Measurements from ENCODE around the gene CEP76.

Gene CEP76

DNA sequence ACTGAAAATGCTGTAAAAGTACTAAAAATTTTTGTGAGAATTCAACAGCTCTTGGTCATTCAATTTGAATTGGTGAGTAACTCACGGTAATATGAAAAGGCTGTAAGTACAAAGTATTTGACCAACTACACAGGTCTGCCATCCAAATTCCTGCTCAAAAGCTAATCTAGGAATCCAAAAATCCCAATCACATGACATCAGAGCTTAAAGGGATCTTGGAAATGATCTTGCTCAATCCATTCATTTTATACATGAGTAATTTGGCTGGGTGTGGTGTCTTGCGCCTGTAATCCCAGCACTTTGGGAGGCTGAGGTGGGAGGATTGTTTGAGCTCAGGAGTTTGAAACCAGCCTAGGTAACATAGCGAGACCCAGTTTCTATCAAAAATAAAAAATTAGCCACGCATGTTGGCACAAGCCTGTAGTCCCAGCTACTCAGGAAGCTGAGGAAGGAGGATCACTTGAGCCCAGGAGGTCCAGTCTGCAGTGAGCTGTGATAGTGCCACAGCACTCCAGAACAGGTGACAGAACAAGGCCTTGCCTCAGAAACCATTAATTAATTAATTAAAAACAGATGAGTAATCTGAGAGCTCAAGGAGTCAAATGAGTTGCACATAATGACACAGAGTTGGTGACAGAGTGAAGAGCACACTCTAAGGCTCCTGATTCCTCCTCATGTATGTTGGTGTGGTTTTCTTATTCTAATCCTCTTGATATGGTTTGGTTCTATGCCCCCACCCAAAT is 64.5 kb downstream of the CEP76 start:
- H3K79me1 ChIP-seq (replicated peaks; ENCODE audit: low read length, poor library complexity, severe bottlenecking), result peaks cover 9% of the 10 kb centered on the region
- no peaks in the 10 kb centered on the region for H3K9me3 ChIP-seq (ENCODE audit: control insufficient read depth, low read length)
- no peak overlapping the region for H4K91ac ChIP-seq (ENCODE audit: low read length)
- WGBS, result 100% methylated on average over 3 of the region's 4 CpGs
- no peak overlapping the region for H3K4ac ChIP-seq (ENCODE audit: low read depth in 1 of 2, low read length in 2 of 2)
- no peak overlapping the region for H3K4me2 ChIP-seq (ENCODE audit: low read length, poor library complexity, severe bottlenecking)
- no peak overlapping the region for H3K9ac ChIP-seq (ENCODE audit: low read length)
- H2BK12ac ChIP-seq (ENCODE audit: low read length in 2 of 2), result no peak overlapping the region
- H4K8ac ChIP-seq (ENCODE audit: low read length), result no peak overlapping the region
- no peak overlapping the region for H2AFZ ChIP-seq (ENCODE audit: low read depth, low read length)
- no peak overlapping the region for H3K14ac ChIP-seq (ENCODE audit: low read length in 2 of 2)
- H2BK5ac ChIP-seq (ENCODE audit: low read depth, low read length, poor library complexity, severe bottlenecking), result no peak overlapping the region
- H3K4me1 ChIP-seq (ENCODE audit: control insufficient read depth, insufficient read depth, low read depth, low read length), result peaks cover 5% of the 10 kb centered on the region
- H3K36me3 ChIP-seq (ENCODE audit: control insufficient read depth in 1 of 2, insufficient read depth in 2 of 2, low read depth in 1 of 2, low read length in 2 of 2), result peaks cover 2 to 3% of the 10 kb centered on the region in 2 experiments
- H2BK120ac ChIP-seq (ENCODE audit: low read depth, low read length), result no peak overlapping the region
- no peak overlapping the region for H3K4me3 ChIP-seq (ENCODE audit: insufficient read depth in 1 of 2, low read depth in 1 of 2, low read length in 2 of 2)
- no peak for DNase-seq
- no peak overlapping the region for H2BK15ac ChIP-seq (ENCODE audit: low read depth, poor library complexity, severe bottlenecking)
- H3K27me3 ChIP-seq (ENCODE audit: control insufficient read depth in 1 of 2, insufficient read depth in 1 of 2, low read length in 2 of 2), result no peaks in the 10 kb centered on the region
- H2AK5ac ChIP-seq (ENCODE audit: low read length, severe bottlenecking), result no peak overlapping the region
- H3K18ac ChIP-seq (ENCODE audit: low read depth in 1 of 2, low read length in 2 of 2), result no peak overlapping the region
- H3K27ac ChIP-seq (ENCODE audit: low read length, poor library complexity, severe bottlenecking), result no peak overlapping the region
- H3K23ac ChIP-seq (ENCODE audit: low read length in 2 of 2), result no peak overlapping the region

DNA sequence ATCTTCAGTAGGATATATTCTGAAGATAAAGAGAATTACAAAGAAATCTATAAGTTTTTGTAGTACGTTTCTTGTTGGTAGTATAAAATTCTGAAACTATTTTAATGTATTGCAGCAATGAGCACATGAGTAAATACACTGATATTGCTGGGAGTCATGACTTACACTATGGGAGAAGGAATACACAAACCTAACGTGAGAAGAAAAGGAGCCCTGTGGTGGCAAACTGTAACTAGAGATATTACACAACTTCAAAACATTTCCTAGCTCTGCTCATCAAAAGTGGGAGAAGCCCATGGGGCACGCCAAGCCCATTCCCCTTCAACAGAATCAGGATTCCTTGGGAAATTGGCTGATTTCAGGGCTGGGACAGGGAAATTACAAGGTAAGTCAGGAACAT is 65.1 kb downstream of the CEP76 start:
- Histone ChIP-seq H2AK5ac (ENCODE audit: low read length, severe bottlenecking) (no peak overlapping the region), H3K27ac (ENCODE audit: low read length, poor library complexity, severe bottlenecking) (peak overlapping the region; percentile 47), H4K91ac (ENCODE audit: low read length) (no peak overlapping the region), H3K27me3 (ENCODE audit: control insufficient read depth in 1 of 2, insufficient read depth in 1 of 2, low read length in 2 of 2) (no peaks in the 10 kb centered on the region), H3K36me3 (ENCODE audit: control insufficient read depth in 1 of 2, insufficient read depth in 2 of 2, low read depth in 1 of 2, low read length in 2 of 2) (peaks cover 3 to 6% of the 10 kb centered on the region in 2 experiments), H2BK5ac (ENCODE audit: low read depth, low read length, poor library complexity, severe bottlenecking) (no peak overlapping the region), H4K8ac (ENCODE audit: low read length) (no peak overlapping the region), H2AFZ (ENCODE audit: low read depth, low read length) (no peak overlapping the region), H3K23ac (ENCODE audit: low read length in 2 of 2) (no peak overlapping the region), H3K9me3 (ENCODE audit: control insufficient read depth, low read length) (no peaks in the 10 kb centered on the region), H3K4me1 (ENCODE audit: control insufficient read depth, insufficient read depth, low read depth, low read length) (peaks cover 5% of the 10 kb centered on the region), H3K9ac (ENCODE audit: low read length) (peak overlapping the region; percentile 17), H3K4ac (ENCODE audit: low read depth in 1 of 2, low read length in 2 of 2) (no peak overlapping the region), H3K4me3 (ENCODE audit: insufficient read depth in 1 of 2, low read depth in 1 of 2, low read length in 2 of 2) (no peak overlapping the region), H2BK15ac (ENCODE audit: low read depth, poor library complexity, severe bottlenecking) (no peak overlapping the region), H2BK12ac (ENCODE audit: low read length in 2 of 2) (no peak overlapping the region), H3K4me2 (ENCODE audit: low read length, poor library complexity, severe bottlenecking) (no peak overlapping the region), H3K18ac (ENCODE audit: low read depth in 1 of 2, low read length in 2 of 2) (peak overlapping the region in 1 of 2 experiments; percentile 43), H3K79me1 (replicated peaks; ENCODE audit: low read length, poor library complexity, severe bottlenecking) (peaks cover 9% of the 10 kb centered on the region), H3K14ac (ENCODE audit: low read length in 2 of 2) (no peak overlapping the region), H2BK120ac (ENCODE audit: low read depth, low read length) (peak overlapping the region; percentile 19)
- 100% methylated on average over 3 of the region's 3 CpGs for WGBS
- peak; percentile 73 for DNase-seq

GRCh38 chr18:12631831-12632477 is 70.6 kb downstream of the CEP76 start:
- DNase-seq, result no peak
- no peak overlapping the region for H2BK5ac ChIP-seq (ENCODE audit: low read depth, low read length, poor library complexity, severe bottlenecking)
- H4K91ac ChIP-seq (ENCODE audit: low read length), result no peak overlapping the region
- H3K4me3 ChIP-seq (ENCODE audit: insufficient read depth in 1 of 2, low read depth in 1 of 2, low read length in 2 of 2), result no peak overlapping the region
- WGBS, result 66% methylated on average over 5 of the region's 6 CpGs
- no peaks in the 10 kb centered on the region for H3K27me3 ChIP-seq (ENCODE audit: control insufficient read depth in 1 of 2, insufficient read depth in 1 of 2, low read length in 2 of 2)
- no peak overlapping the region for H3K18ac ChIP-seq (ENCODE audit: low read depth in 1 of 2, low read length in 2 of 2)
- H2AK5ac ChIP-seq (ENCODE audit: low read length, severe bottlenecking), result peak overlapping the region; percentile 8
- H2BK15ac ChIP-seq (ENCODE audit: low read depth, poor library complexity, severe bottlenecking), result no peak overlapping the region
- no peak overlapping the region for H4K8ac ChIP-seq (ENCODE audit: low read length)
- no peak overlapping the region for H3K4me2 ChIP-seq (ENCODE audit: low read length, poor library complexity, severe bottlenecking)
- no peak overlapping the region for H2AFZ ChIP-seq (ENCODE audit: low read depth, low read length)
- H2BK120ac ChIP-seq (ENCODE audit: low read depth, low read length), result no peak overlapping the region
- no peak overlapping the region for H3K14ac ChIP-seq (ENCODE audit: low read length in 2 of 2)
- no peak overlapping the region for H3K27ac ChIP-seq (ENCODE audit: low read length, poor library complexity, severe bottlenecking)
- peaks cover 10% of the 10 kb centered on the region for H3K79me1 ChIP-seq (replicated peaks; ENCODE audit: low read length, poor library complexity, severe bottlenecking)
- H3K23ac ChIP-seq (ENCODE audit: low read length in 2 of 2), result no peak overlapping the region
- no peak overlapping the region for H3K9ac ChIP-seq (ENCODE audit: low read length)
- no peak overlapping the region for H2BK12ac ChIP-seq (ENCODE audit: low read length in 2 of 2)
- H3K36me3 ChIP-seq (ENCODE audit: control insufficient read depth in 1 of 2, insufficient read depth in 2 of 2, low read depth in 1 of 2, low read length in 2 of 2), result peaks cover 3 to 6% of the 10 kb centered on the region in 2 experiments
- H3K9me3 ChIP-seq (ENCODE audit: control insufficient read depth, low read length), result no peaks in the 10 kb centered on the region
- H3K4me1 ChIP-seq (ENCODE audit: control insufficient read depth, insufficient read depth, low read depth, low read length), result peaks cover 2% of the 10 kb centered on the region
- no peak overlapping the region for H3K4ac ChIP-seq (ENCODE audit: low read depth in 1 of 2, low read length in 2 of 2)

- no peak overlapping the region for H4K91ac ChIP-seq (ENCODE audit: low read length)
- H2BK5ac ChIP-seq (ENCODE audit: low read depth, low read length, poor library complexity, severe bottlenecking), result no peak overlapping the region
- H3K4me3 ChIP-seq (ENCODE audit: insufficient read depth in 1 of 2, low read depth in 1 of 2, low read length in 2 of 2), result no peak overlapping the region
- no peak overlapping the region for H3K4ac ChIP-seq (ENCODE audit: low read depth in 1 of 2, low read length in 2 of 2)
- no peak overlapping the region for H2AFZ ChIP-seq (ENCODE audit: low read depth, low read length)
- WGBS, result 71% methylated on average over 7 of the region's 7 CpGs
- no peak overlapping the region for H3K14ac ChIP-seq (ENCODE audit: low read length in 2 of 2)
- H3K79me1 ChIP-seq (replicated peaks; ENCODE audit: low read length, poor library complexity, severe bottlenecking), result peaks cover 8% of the 10 kb centered on the region
- no peak overlapping the region for H3K4me2 ChIP-seq (ENCODE audit: low read length, poor library complexity, severe bottlenecking)
- H4K8ac ChIP-seq (ENCODE audit: low read length), result no peak overlapping the region
- no peaks in the 10 kb centered on the region for H3K9me3 ChIP-seq (ENCODE audit: control insufficient read depth, low read length)
- H2AK5ac ChIP-seq (ENCODE audit: low read length, severe bottlenecking), result no peak overlapping the region
- H3K4me1 ChIP-seq (ENCODE audit: control insufficient read depth, insufficient read depth, low read depth, low read length), result peaks cover 2% of the 10 kb centered on the region
- H2BK120ac ChIP-seq (ENCODE audit: low read depth, low read length), result no peak overlapping the region
- no peaks in the 10 kb centered on the region for H3K27me3 ChIP-seq (ENCODE audit: control insufficient read depth in 1 of 2, insufficient read depth in 1 of 2, low read length in 2 of 2)
- peaks cover 3 to 6% of the 10 kb centered on the region in 2 experiments for H3K36me3 ChIP-seq (ENCODE audit: control insufficient read depth in 1 of 2, insufficient read depth in 2 of 2, low read depth in 1 of 2, low read length in 2 of 2)
- no peak overlapping the region for H3K9ac ChIP-seq (ENCODE audit: low read length)
- peak overlapping the region; percentile 77 for H3K27ac ChIP-seq (ENCODE audit: low read length, poor library complexity, severe bottlenecking)
- H3K23ac ChIP-seq (ENCODE audit: low read length in 2 of 2), result no peak overlapping the region
- no peak overlapping the region for H2BK12ac ChIP-seq (ENCODE audit: low read length in 2 of 2)
- H3K18ac ChIP-seq (ENCODE audit: low read depth in 1 of 2, low read length in 2 of 2), result no peak overlapping the region
- H2BK15ac ChIP-seq (ENCODE audit: low read depth, poor library complexity, severe bottlenecking), result no peak overlapping the region
- DNase-seq, result peak; percentile 53
These were observed 72.4 kb downstream of the CEP76 start for GRCh38 chr18:12630136-12630535.

All from mesenchymal stem cell (in vitro differentiated cells and primary cell).